ENCODE data around the gene ROBO4. TPM values are rescaled to one million over a fixed set of nuclear protein-coding genes. Genes with fewer than 3 reads are reported as not detected.

Gene ROBO4
- total RNA-seq, 1 experiment from 2014 or later, result 10.6 TPM

DNA sequence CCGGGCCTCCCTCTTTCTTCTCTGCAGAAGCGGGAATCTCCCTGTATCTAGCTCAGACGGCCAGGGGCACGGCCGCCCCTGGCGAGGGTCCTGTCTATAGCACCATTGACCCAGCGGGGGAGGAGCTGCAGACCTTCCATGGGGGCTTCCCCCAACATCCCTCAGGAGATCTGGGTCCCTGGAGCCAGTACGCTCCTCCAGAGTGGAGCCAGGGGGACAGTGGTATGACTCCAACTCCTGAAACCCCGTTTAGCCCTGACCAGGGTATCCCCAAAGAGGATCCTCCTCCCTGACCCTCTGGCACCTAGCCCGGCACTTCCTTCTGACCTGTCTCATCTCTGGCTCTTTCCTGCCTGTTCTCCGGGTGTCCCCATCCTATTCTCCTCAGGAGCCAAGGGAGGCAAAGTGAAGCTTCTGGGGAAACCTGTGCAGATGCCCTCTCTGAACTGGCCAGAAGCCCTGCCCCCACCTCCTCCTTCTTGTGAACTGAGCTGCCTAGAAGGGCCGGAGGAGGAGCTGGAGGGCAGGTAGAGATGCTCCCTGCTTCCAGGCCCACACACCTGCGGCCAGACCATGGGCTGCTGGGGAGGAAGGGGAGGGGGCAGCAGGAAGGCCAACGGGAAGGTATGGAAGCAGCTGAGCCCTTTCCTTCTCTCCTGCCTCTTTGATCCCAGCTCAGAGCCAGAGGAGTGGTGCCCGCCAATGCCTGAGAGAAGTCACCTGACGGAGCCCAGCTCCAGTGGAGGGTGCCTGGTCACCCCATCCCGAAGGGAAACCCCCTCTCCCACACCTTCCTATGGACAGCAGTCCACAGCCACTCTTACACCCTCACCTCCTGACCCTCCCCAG lies 19.5 kb downstream of the ROBO4 start:
- intact Hi-C loops (cut with micrococcal nuclease), result no loop called here
- ChIA-PET CTCF (interaction anchor here (0.6 to 1.3 kb wide), 6 partner anchors 12 to 595 kb away, joined by 3 to 7 read pairs (median 3); no protein-coding TSS in a partner anchor), POLR2A (interaction anchor here (1.6 to 2.1 kb wide), 2 partner anchors 14 to 76 kb away, joined by 6 read pairs; partner anchors contain the start of gene CCDC15)
- Mint-ChIP-seq H3K27ac (ENCODE audit: low read depth, unreplicated experiment) (peak overlapping the region; percentile 95), H3K27me3 (ENCODE audit: insufficient read depth, unreplicated experiment) (peaks cover 7% of the 10 kb centered on the region), H3K4me1 (ENCODE audit: insufficient read depth, unreplicated experiment) (peaks cover 23% of the 10 kb centered on the region), H3K36me3 (ENCODE audit: insufficient read depth, unreplicated experiment) (no peaks in the 10 kb centered on the region), H3K9me3 (ENCODE audit: unreplicated experiment) (no peaks in the 10 kb centered on the region), H3K4me3 (ENCODE audit: unreplicated experiment) (peak overlapping the region; percentile 96)
- DNase-seq (ENCODE audit: unreplicated experiment), result no peak
- TF ChIP-seq, protein P1, sequence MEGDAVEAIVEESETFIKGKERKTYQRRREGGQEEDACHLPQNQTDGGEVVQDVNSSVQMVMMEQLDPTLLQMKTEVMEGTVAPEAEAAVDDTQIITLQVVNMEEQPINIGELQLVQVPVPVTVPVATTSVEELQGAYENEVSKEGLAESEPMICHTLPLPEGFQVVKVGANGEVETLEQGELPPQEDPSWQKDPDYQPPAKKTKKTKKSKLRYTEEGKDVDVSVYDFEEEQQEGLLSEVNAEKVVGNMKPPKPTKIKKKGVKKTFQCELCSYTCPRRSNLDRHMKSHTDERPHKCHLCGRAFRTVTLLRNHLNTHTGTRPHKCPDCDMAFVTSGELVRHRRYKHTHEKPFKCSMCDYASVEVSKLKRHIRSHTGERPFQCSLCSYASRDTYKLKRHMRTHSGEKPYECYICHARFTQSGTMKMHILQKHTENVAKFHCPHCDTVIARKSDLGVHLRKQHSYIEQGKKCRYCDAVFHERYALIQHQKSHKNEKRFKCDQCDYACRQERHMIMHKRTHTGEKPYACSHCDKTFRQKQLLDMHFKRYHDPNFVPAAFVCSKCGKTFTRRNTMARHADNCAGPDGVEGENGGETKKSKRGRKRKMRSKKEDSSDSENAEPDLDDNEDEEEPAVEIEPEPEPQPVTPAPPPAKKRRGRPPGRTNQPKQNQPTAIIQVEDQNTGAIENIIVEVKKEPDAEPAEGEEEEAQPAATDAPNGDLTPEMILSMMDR (IDR thresholded peaks at IDR 0.05; ENCODE audit: unreplicated experiment), result no peak
- BruUV-seq (replicated peaks), result no TSS peak

DNA sequence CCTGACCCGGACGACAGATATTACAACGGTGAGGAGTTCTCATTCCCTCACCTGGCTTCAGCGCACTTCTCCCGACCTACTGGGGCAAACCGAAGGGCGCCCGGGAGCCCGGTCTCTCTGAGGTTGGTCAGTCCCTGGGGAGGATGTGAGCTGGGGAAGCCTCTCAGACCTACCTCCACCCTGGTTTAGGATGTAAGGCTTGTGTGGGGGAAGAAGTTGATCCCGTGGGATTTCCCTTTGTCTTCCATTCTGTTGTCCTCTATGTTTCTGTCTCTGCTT lies 20.1 kb downstream of the ROBO4 start:
- no TSS peak for BruUV-seq (replicated peaks)
- peaks cover 23% of the 10 kb centered on the region for H3K4me1 Mint-ChIP-seq (ENCODE audit: insufficient read depth, unreplicated experiment)
- H3K4me3 Mint-ChIP-seq (ENCODE audit: unreplicated experiment), result peak overlapping the region; percentile 96
- TF ChIP-seq, protein P1 (IDR thresholded peaks at IDR 0.05; ENCODE audit: unreplicated experiment), result no peak
- peak overlapping the region; percentile 95 for H3K27ac Mint-ChIP-seq (ENCODE audit: low read depth, unreplicated experiment)
- H3K36me3 Mint-ChIP-seq (ENCODE audit: insufficient read depth, unreplicated experiment), result no peaks in the 10 kb centered on the region
- ChIA-PET POLR2A (interaction anchor here (1.6 to 2.1 kb wide), 3 partner anchors 15 to 76 kb away, joined by 6 to 11 read pairs (median 6); partner anchors contain the start of genes CCDC15 and ROBO4), CTCF (interaction anchor here (0.7 to 1.3 kb wide), 4 partner anchors 11 to 83 kb away, joined by 3 to 7 read pairs (median 3); no protein-coding TSS in a partner anchor)
- DNase-seq (ENCODE audit: unreplicated experiment), result no peak
- H3K27me3 Mint-ChIP-seq (ENCODE audit: insufficient read depth, unreplicated experiment), result peaks cover 12% of the 10 kb centered on the region
- H3K9me3 Mint-ChIP-seq (ENCODE audit: unreplicated experiment), result no peaks in the 10 kb centered on the region
- intact Hi-C loops (cut with micrococcal nuclease), result no loop called here

DNA sequence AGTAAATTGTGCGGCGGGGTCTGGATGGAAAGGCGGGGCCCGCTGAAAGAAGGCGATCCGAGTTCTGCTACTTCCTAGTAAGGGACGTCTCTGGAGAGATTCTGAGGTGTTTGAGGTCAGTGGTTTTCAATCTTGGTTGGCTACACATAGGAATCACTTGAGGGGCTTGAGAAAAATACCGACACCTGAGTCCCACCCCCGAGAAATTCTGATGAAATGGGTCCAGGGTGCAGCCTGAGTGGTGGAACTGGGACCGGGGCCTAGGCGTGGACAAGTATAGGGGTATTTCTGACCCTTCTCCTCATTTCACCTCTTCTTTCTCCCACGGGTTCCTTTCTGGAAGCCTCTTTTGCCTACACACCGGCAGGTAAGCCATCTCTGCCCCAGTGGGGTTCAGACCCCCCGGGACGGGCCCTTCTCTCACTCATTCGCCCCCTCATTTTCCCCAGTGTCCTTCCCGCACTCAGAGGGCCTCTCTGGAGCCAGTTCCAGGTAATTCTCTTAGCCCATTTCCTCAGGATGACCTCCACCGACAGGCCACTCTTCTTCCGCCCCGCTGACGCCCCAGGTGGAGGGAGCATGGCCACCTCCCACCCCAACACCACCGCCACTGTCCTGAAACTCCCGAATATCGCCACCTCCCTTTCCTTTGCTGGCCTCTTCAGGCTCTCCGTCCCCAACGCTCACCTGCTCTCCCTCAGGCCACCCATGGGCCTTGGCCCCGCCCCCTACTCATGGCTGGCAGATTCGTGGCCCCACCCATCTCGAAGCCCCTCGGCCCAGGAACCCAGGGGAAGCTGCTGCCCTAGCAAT lies 20.6 kb downstream of the ROBO4 start:
- peak overlapping the region; percentile 96 for H3K4me3 Mint-ChIP-seq (ENCODE audit: unreplicated experiment)
- H3K27me3 Mint-ChIP-seq (ENCODE audit: insufficient read depth, unreplicated experiment), result peaks cover 18% of the 10 kb centered on the region
- POLR2A ChIA-PET, result interaction anchor here (0.6 to 2.1 kb wide), 13 partner anchors 11 to 1815 kb away, joined by 3 to 36 read pairs (median 4); partner anchors contain the start of genes CCDC15, MSANTD2, ROBO4 and SIAE

More for the DNA sequence above, 20.6 kb downstream of the ROBO4 start:
- Mint-ChIP-seq H3K9me3 (ENCODE audit: unreplicated experiment) (no peaks in the 10 kb centered on the region), H3K27ac (ENCODE audit: low read depth, unreplicated experiment) (peak overlapping the region; percentile 95), H3K4me1 (ENCODE audit: insufficient read depth, unreplicated experiment) (peaks cover 23% of the 10 kb centered on the region), H3K36me3 (ENCODE audit: insufficient read depth, unreplicated experiment) (no peaks in the 10 kb centered on the region)
- peak; percentile 20 for DNase-seq (ENCODE audit: unreplicated experiment)
- intact Hi-C loops (cut with micrococcal nuclease), result loop anchor here (1.0 kb wide), 2 partner anchors 21 to 77 kb away; partner anchors contain the start of gene CCDC15
- CTCF ChIA-PET, result interaction anchor here (0.6 to 2.1 kb wide), 34 partner anchors 8 to 1259 kb away, joined by 3 to 20 read pairs (median 5); partner anchors contain the start of genes CCDC15, ROBO3 and ROBO4
- TF ChIP-seq, protein P1 (IDR thresholded peaks at IDR 0.05; ENCODE audit: unreplicated experiment), result no peak
- TSS peak; percentile 77 for BruUV-seq (replicated peaks)

Measured in MCF 10A (cell line).